Neural progenitor cell (in vitro differentiated cells): ENCODE data around the gene INTS15. TPM values are rescaled to one million over a fixed set of nuclear protein-coding genes. Genes with fewer than 3 reads are reported as not detected.

Source experiments
- DNase-seq: peaks from one replicate; pipeline ENCODE4 v3.0.0-alpha.2; 2016; ENCODE audit warnings: low spot score
- H2AFZ ChIP-seq: fragments of 200-600 bp; sonication (generic); replicated peaks from 2 replicates; pipeline ENCODE4 v1.6.1; 2016; ENCODE audit warnings: antibody characterized with exemption
- H3F3A ChIP-seq: fragments of 200-600 bp; sonication (generic); 2 replicates; pipeline ENCODE4 v1.6.1; 2016; ENCODE audit warnings: antibody characterized with exemption, low read depth
- H3K27ac ChIP-seq: fragments of 200-600 bp; sonication (generic); 2 replicates; pipeline ENCODE4 v1.5.1; 2016; ENCODE audit warnings: mild to moderate bottlenecking
- H3K27me3 ChIP-seq: fragments of 200-600 bp; sonication (generic); 2 replicates; pipeline ENCODE4 v1.6.1; 2016; ENCODE audit warnings: mild to moderate bottlenecking, moderate library complexity
- H3K36me3 ChIP-seq: fragments of 200-600 bp; sonication (generic); 2 replicates; pipeline ENCODE4 v1.5.1; 2016
- H3K4me1 ChIP-seq: fragments of 200-600 bp; sonication (generic); 2 replicates; pipeline ENCODE4 v1.6.1; 2016; ENCODE audit warnings: mixed run types
- H3K4me2 ChIP-seq: fragments of 200-600 bp; sonication (generic); 2 replicates; pipeline ENCODE4 v1.6.1; 2016
- H3K4me3 ChIP-seq: fragments of 200-600 bp; sonication (generic); 2 replicates; pipeline ENCODE4 v1.5.1; 2016
- H3K79me2 ChIP-seq: fragments of 200-600 bp; sonication (generic); 2 replicates; pipeline ENCODE4 v1.6.1; 2016; ENCODE audit warnings: low read depth
- H3K9ac ChIP-seq: fragments of 200-600 bp; sonication (generic); 2 replicates; pipeline ENCODE4 v1.6.1; 2016
- H3K9me3 ChIP-seq: fragments of 200-600 bp; sonication (generic); 2 replicates; pipeline ENCODE4 v1.5.1; 2016; ENCODE audit warnings: low read depth
- H4K20me1 ChIP-seq: fragments of 200-600 bp; sonication (generic); 2 replicates; pipeline ENCODE4 v1.6.1; 2016; ENCODE audit warnings: low read depth
- H3K27ac Mint-ChIP-seq: 3 replicates; pipeline ENCODE4 v1.8.0; 2021; ENCODE audit warnings: mixed read lengths
- H3K27me3 Mint-ChIP-seq: 2 replicates; pipeline ENCODE4 v1.8.0; 2022; ENCODE audit warnings: low read depth, mild to moderate bottlenecking, inconsistent platforms, moderate library complexity, mixed read lengths; ENCODE audit not compliant: insufficient read depth
- H3K36me3 Mint-ChIP-seq: 3 replicates; pipeline ENCODE4 v1.8.0; 2021; ENCODE audit warnings: mixed read lengths
- H3K4me1 Mint-ChIP-seq: 3 replicates; pipeline ENCODE4 v1.8.0; 2021; ENCODE audit warnings: mixed read lengths
- H3K4me3 Mint-ChIP-seq: 3 replicates; pipeline ENCODE4 v1.8.0; 2021; ENCODE audit warnings: mild to moderate bottlenecking, moderate library complexity, mixed read lengths
- H3K9me3 Mint-ChIP-seq: 3 replicates; pipeline ENCODE4 v1.8.0; 2020; ENCODE audit warnings: mixed read lengths
- EZH2 ChIP-seq: fragments of 200-600 bp; sonication (generic); IDR thresholded peaks from 2 replicates; pipeline ENCODE4 v1.6.1; 2017; ENCODE audit warnings: antibody characterized with exemption, mild to moderate bottlenecking, moderate library complexity
- EZH2phosphoT487 ChIP-seq: fragments of 200-600 bp; sonication (generic); IDR thresholded peaks from 2 replicates; pipeline ENCODE4 v1.6.1; 2017; ENCODE audit warnings: antibody characterized with exemption
- total RNA-seq: library from RNA; depleted of rRNA; stranded (reverse); fragments of >200 nt; gene quantifications from 2 replicates; pipeline ENCODE4 v1.2.3, GENCODE V29; 2015; ENCODE audit warnings: low replicate concordance
- TF ChIP-seq, protein P1 (sequence below): fragments of 200-600 bp; sonication (generic); IDR thresholded peaks from 2 replicates; pipeline ENCODE4 v1.5.1; 2017; ENCODE audit warnings: antibody characterized with exemption, mild to moderate bottlenecking

INTS15 gene
- total RNA-seq, 1 donor from 2014 or later, result 13.7 TPM

DNA sequence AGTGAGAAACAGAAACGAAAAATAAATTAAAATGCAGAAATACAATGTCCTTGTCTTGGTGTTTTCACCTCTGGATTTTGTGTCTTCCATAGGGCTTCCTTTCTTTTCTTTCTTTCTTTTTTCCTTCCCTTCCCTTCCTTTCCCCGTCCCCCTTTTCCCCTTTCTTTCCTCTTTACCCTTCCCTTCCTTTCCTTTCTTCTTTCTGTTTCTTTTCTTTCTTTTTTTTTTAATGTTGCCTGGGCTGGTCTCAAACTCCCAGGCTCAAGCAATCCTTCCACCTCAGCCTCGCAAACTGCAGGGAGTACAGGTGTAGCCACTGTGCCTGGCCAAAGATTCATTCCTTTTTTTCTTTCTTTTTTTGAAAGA is 34.4 kb downstream of the INTS15 start:
- H3K9ac ChIP-seq, result no peak overlapping the region
- H2AFZ ChIP-seq, result no peak overlapping the region
- TF ChIP-seq, protein P1, sequence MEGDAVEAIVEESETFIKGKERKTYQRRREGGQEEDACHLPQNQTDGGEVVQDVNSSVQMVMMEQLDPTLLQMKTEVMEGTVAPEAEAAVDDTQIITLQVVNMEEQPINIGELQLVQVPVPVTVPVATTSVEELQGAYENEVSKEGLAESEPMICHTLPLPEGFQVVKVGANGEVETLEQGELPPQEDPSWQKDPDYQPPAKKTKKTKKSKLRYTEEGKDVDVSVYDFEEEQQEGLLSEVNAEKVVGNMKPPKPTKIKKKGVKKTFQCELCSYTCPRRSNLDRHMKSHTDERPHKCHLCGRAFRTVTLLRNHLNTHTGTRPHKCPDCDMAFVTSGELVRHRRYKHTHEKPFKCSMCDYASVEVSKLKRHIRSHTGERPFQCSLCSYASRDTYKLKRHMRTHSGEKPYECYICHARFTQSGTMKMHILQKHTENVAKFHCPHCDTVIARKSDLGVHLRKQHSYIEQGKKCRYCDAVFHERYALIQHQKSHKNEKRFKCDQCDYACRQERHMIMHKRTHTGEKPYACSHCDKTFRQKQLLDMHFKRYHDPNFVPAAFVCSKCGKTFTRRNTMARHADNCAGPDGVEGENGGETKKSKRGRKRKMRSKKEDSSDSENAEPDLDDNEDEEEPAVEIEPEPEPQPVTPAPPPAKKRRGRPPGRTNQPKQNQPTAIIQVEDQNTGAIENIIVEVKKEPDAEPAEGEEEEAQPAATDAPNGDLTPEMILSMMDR, result no peak
- no peak for TF ChIP-seq EZH2
- no peak for TF ChIP-seq EZH2phosphoT487
- H3K4me1 ChIP-seq, result no peaks in the 10 kb centered on the region
- Mint-ChIP-seq H3K36me3 (peaks cover 19% of the 10 kb centered on the region), H3K4me1 (no peaks in the 10 kb centered on the region), H3K27me3 (peaks cover 4% of the 10 kb centered on the region), H3K4me3 (no peak overlapping the region), H3K9me3 (no peaks in the 10 kb centered on the region), H3K27ac (no peak overlapping the region)
- no peak overlapping the region for H3K27ac ChIP-seq
- no peak for DNase-seq
- no peaks in the 10 kb centered on the region for H3K9me3 ChIP-seq
- H3K79me2 ChIP-seq, result no peaks in the 10 kb centered on the region
- no peaks in the 10 kb centered on the region for H3K36me3 ChIP-seq
- H3K4me3 ChIP-seq, result no peak overlapping the region
- no peaks in the 10 kb centered on the region for H3K27me3 ChIP-seq
- no peaks in the 10 kb centered on the region for H3F3A ChIP-seq
- H3K4me2 ChIP-seq, result no peak overlapping the region
- no peaks in the 10 kb centered on the region for H4K20me1 ChIP-seq

DNA sequence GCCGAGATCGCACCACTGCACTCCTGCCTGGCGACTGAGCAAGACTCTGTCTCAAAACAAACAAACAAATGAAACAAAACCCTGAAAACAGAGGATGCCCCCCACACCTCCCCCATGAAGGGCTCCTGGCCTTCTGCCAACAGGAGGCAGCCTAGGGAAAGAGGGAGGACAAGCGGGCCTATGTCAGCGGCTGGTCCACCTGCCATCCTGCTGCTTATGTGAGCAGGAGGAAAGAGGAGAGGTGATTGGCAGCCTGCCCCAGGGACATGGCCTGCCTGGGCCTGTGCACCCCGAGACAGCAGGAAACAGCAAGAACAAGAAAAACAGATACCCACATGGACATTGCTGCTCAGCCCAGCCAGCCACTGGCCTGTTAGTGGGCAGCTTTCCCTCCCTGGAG is 38.2 kb downstream of the INTS15 start:
- H3K27me3 ChIP-seq, result no peaks in the 10 kb centered on the region
- H3K36me3 ChIP-seq, result no peaks in the 10 kb centered on the region
- no peak for DNase-seq
- no peak overlapping the region for H3K9ac ChIP-seq
- peaks cover 8% of the 10 kb centered on the region for H3K36me3 Mint-ChIP-seq
- no peaks in the 10 kb centered on the region for H3K4me1 Mint-ChIP-seq
- H3K4me3 ChIP-seq, result no peak overlapping the region
- peaks cover 6% of the 10 kb centered on the region for H3K27me3 Mint-ChIP-seq
- TF ChIP-seq EZH2phosphoT487 (no peak), EZH2 (no peak)
- TF ChIP-seq, protein P1, result no peak
- no peak overlapping the region for H2AFZ ChIP-seq
- no peaks in the 10 kb centered on the region for H3K9me3 Mint-ChIP-seq
- no peaks in the 10 kb centered on the region for H3K9me3 ChIP-seq
- H3K4me1 ChIP-seq, result no peaks in the 10 kb centered on the region
- H4K20me1 ChIP-seq, result no peaks in the 10 kb centered on the region
- H3K4me3 Mint-ChIP-seq, result no peak overlapping the region
- no peaks in the 10 kb centered on the region for H3F3A ChIP-seq
- H3K27ac Mint-ChIP-seq, result no peak overlapping the region
- H3K27ac ChIP-seq, result no peak overlapping the region
- H3K4me2 ChIP-seq, result no peak overlapping the region
- H3K79me2 ChIP-seq, result no peaks in the 10 kb centered on the region

DNA sequence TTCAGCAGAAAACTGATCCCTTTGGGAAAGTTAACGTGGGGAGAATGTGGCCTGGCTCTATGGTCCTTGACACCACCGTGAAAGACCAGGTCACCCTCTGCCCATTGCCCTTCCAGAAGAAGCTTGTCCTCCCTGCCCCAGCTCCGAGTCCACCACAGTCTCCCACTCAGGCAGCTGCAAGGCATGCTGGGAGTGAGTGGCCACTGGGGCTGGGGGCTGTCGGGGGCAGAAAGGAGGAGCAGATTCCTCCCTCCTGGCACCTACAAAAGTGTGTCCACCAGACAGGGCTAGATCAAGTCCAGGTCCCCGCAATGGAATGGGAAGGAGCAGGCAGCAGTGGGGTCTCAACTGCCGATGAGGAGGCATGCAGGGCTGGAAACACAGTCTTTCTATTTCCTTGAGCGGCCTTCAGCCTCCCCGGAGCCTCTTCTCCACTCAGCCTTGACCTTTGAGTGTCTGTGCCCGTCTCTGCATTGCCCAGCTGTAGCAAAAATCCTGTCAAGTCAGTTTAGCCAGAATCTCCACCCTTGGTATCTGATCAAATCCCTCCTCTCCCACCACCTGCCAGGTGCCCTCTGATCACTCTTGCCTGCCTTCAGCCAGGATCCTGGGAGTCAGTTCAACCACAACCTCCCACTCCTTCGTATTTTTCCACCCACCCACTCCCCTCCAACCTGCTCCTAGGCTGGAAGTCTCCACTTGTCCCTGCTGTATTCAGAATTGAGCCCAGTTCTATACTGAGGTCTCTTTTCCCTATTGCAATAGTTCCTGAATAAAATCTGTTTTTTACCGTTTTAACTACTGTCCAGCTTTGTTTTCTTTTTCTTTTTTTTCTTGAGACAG is 40.4 kb downstream of the INTS15 start:
- Histone ChIP-seq H3K4me3 (no peak overlapping the region), H4K20me1 (no peaks in the 10 kb centered on the region), H3K27ac (no peak overlapping the region), H3K9ac (no peak overlapping the region), H3K4me2 (no peak overlapping the region), H3K9me3 (no peaks in the 10 kb centered on the region), H3K79me2 (no peaks in the 10 kb centered on the region), H3K4me1 (no peaks in the 10 kb centered on the region), H3F3A (peaks cover 1% of the 10 kb centered on the region), H3K36me3 (no peaks in the 10 kb centered on the region), H2AFZ (no peak overlapping the region), H3K27me3 (no peaks in the 10 kb centered on the region)
- no peak for DNase-seq
- H3K4me1 Mint-ChIP-seq, result no peaks in the 10 kb centered on the region
- H3K36me3 Mint-ChIP-seq, result peaks cover 2% of the 10 kb centered on the region
- H3K27ac Mint-ChIP-seq, result peak overlapping the region; percentile 46
- no peak overlapping the region for H3K4me3 Mint-ChIP-seq
- TF ChIP-seq, protein P1, result no peak
- TF ChIP-seq EZH2phosphoT487, result no peak
- TF ChIP-seq EZH2, result no peak
- no peaks in the 10 kb centered on the region for H3K9me3 Mint-ChIP-seq
- peaks cover 6% of the 10 kb centered on the region for H3K27me3 Mint-ChIP-seq
